HG03280 (cell line): ENCODE measurements around the gene RXFP2.
A peak's percentile ranks its signal among the peaks of the same experiment; 100 is the strongest.

Source experiments
- ATAC-seq: cut with Tn5 transposase; IDR thresholded peaks from one replicate; pipeline ENCODE4 v1.9.1; 2021; ENCODE audit warnings: mild to moderate bottlenecking, moderate library complexity; ENCODE audit not compliant: unreplicated experiment

The RXFP2 gene

DNA sequence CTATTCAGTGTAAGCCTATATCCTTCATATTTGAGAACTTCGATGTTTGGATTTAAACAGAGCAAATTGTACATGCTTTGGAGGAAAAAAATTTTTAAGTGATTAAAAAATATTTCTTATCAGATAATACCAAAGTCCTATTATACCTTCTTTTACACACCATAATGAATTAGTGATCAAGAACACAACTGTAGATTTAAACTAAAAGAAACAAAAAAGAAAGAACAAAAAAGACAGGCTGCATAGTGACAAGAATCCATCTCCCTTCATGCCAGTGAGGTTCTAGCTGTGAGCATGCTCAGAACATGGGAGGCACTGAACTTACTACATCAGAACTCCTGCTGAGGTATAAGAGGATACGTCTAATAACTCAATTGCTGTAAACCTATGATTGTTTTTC lies at the start of gene RXFP2:
Gene RXFP2, plus strand, starts transcription at position 301 of the 400 bp plus-strand sequence. Its CDS starts 87 bp downstream, at position 388.
- no peak for ATAC-seq

DNA sequence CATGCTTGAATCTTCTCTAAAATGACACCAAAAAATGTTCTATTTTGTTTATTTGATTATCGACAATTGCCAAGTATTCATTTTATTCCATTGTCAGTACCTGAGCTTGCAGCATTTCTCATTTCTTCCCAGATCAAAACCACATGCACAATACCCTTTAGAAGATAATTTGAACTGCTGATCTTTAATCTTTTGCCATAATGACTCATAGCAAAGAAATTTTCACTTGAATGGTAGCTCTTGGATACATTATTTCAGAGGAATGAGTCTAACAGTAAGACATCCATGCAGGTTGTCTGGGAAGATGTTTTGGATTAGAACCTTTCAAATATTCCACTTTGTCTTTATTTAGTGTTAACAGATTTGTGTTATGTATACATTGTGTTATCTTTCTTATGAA lies 42.0 kb upstream of the RXFP2 start:
- no peak for ATAC-seq

DNA sequence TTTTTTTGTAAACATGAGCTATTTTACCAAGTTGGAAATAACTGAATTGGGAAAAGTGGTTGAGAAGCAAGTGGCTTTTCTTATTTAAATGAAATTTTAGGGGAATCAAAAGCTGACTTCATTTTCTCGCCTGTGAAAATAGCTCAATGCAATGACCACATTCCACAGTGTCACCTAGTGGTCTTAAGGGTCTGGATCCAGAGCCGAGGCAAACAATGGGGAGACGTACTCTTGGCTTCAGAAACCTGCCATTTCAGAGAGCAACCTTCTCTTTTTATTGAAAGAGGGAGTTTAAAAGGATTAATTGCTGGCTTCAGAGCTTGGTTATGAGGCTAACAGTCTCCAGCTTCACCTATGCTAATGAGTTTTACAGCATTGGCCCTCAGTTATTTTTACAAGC lies 39.7 kb upstream of the RXFP2 start:
- no peak for ATAC-seq

DNA sequence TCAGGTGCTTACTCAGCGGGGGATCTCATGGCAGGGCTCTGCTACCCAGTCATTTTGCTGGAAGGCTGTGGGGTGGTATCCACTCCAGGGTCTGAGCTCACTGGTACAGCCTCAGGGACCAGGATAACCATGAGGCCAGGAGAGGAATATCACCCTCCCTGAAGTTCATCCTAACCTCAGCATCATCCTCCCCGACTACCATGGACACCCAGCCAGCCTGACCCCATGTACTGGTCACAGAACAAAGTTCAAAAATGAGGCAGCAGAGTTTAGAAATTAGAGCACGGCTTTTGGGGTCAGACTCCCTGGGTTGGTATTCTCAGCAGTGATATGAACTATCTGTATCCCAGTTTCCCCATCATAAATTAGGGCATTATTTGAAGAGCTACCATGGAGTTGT lies 35.5 kb upstream of the RXFP2 start:
- no peak for ATAC-seq

DNA sequence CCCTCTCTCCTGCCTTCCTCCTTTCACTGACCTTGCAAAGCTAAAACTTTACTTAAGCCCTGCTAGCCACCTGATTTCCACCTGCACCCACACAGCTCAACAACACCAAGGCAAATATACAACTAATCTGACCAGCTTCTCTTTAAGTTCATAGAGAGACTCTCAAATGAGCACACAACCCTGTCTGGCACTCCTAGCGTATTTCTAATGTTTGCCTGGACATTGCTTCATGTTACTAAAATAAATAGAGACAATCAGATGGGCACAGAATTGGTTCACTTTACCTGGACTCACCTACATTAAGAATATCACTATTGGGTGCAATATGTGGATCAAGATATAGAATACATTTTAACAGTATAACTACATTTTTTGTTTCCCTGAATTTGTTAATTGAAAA lies 33.2 kb upstream of the RXFP2 start:
- ATAC-seq, result no peak

GRCh38 chr13:31717583-31717982 lies 21.7 kb upstream of the RXFP2 start:
- no peak for ATAC-seq

- no peak for ATAC-seq
Measured at GRCh38 chr13:31719214-31719613, 20.1 kb upstream of the RXFP2 start.

- ATAC-seq, result no peak
Measured at GRCh38 chr13:31722673-31723072, 16.7 kb upstream of the RXFP2 start.

DNA sequence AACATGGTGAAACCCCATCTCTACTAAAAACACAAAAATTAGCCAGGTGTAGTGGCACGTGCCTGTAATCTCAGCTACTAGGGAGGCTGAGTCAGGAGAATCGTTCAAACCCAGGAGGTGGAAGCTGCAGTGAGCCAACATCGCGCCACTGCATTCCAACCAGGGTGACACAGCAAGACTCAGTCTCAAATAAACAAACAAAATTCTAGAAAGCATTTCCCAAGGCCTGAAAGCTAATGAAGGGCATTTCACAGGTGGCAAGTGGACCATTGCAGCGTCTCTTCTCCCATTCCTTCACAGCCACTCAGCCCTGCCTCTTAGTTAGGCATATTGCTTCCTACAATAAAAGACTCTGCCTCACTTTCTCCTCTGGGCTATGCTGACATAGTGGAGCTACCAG lies 13.5 kb upstream of the RXFP2 start:
- ATAC-seq, result no peak

- ATAC-seq, result no peak
Measured at GRCh38 chr13:31731921-31732320, 7.4 kb upstream of the RXFP2 start.

DNA sequence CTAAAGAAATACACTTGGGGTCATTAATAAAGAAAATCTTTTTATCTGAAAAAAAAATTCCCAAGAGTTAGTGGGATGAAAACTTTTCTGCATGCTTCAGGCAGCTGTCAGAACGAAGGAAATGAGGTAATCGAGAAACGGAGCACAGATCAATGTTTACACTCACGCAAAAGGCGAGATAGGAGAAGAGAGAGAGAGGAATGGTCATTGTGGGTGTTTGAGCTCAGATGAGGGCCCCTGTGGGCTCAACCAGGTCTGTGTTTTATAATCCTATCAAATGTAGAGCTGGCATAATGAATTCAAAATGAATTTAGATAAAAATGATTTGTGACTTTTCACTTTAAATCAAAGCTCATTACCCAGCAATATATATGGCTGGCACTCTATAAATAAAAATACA lies 6.3 kb upstream of the RXFP2 start:
- no peak for ATAC-seq

DNA sequence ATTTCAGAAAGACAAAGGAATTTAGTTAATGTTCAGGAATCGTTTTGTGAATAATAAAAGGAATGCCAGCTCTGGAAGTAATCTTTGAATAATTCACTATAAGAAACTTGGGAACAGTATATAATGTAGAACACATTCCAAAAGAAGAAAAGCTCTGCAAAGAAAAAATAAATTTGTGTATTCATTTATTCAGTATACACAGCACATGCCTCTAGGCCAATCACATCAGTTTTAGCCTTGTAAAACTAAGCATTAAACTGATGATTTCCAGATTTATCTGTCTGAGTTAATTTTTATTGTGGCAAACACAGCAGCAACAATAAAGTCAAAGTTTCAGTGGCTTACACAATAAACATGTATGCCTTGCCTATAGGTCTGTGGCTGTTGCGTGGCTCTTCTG lies 5.7 kb upstream of the RXFP2 start:
- no peak for ATAC-seq

GRCh38 chr13:31742097-31742734 lies 2.9 kb downstream of the RXFP2 start:
- ATAC-seq, result peak; percentile 73

GRCh38 chr13:31747291-31747690 lies 8.0 kb downstream of the RXFP2 start:
- ATAC-seq, result no peak

GRCh38 chr13:31747966-31748365 lies 8.6 kb downstream of the RXFP2 start:
- ATAC-seq, result no peak

DNA sequence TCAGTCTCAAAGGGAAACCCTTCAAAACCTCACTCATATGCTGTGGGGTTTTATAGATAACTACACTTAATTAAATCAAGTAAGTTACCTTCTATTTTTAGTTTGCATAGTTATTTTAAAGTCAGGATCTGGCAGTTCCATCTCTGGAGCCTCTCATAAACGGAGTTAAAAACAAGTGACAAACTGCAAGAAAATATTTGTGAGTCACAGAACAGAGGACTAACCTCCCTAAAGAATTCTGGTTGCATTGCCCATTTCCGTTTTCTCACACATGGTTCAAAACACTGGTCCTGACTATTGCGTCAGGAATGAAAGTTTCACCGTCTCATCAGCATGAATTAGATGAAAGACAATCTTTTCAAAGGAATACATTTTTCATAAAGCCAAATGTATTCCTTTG lies 10.6 kb downstream of the RXFP2 start:
- no peak for ATAC-seq

DNA sequence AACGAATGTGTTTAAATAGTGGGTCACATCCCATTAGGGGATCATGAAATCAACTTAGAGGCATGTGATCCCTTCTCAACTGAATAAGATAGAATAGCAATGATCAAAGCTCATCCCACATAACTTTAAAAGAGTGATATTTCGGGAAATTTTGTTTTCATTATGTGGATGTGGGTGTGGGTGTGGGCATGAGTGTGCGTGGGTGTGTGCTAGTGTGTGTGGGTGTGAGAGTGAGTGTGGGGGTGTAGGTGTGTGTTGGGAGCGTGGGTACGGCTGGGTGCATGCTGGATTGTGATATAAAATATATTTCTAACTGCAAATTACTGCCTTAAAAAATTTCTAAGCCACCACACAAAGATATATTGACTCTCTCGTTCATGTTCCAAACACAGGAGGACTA lies 15.9 kb downstream of the RXFP2 start:
- ATAC-seq, result no peak

DNA sequence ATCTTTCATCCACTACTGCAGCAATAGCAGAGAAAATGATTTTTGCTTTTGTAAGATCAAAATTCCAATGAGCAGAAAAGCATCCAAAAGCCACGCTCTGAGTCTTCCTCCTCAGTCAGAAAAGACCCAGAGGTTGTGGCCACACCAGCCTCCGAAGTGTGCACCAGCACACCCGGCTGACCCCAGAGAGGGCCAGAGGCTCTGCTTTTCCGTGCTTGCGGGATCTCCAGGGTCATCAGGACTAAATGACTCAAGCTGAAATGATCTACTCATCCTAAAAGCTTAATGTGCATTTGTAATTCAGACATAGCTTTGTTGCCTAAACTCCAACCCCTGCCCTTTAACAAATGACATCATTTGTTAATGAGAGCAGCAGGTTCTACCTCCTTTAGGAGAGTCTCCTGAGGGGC lies 16.5 kb downstream of the RXFP2 start:
- ATAC-seq, result no peak

GRCh38 chr13:31756346-31756745 lies 17.0 kb downstream of the RXFP2 start:
- ATAC-seq, result no peak

DNA sequence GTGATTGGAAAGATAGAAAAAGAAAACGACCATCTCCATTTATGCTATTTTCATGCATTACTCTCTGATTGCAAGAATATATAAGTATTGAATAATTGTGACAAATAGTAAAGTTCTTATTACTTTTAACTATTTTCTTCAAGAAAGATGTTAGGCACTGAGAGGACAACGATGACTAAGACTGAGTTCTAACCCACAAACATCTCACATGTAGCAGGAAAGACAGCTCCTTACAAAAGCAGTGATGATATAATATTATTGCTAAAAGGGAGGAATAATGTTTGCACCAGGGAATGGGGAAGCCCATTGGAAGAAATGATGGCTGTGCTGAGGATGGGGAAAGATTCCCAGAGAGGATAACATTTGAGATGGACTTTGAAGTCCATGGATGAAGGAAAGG lies 22.6 kb downstream of the RXFP2 start:
- ATAC-seq, result no peak

GRCh38 chr13:31764556-31764955 lies 25.2 kb downstream of the RXFP2 start:
- no peak for ATAC-seq

DNA sequence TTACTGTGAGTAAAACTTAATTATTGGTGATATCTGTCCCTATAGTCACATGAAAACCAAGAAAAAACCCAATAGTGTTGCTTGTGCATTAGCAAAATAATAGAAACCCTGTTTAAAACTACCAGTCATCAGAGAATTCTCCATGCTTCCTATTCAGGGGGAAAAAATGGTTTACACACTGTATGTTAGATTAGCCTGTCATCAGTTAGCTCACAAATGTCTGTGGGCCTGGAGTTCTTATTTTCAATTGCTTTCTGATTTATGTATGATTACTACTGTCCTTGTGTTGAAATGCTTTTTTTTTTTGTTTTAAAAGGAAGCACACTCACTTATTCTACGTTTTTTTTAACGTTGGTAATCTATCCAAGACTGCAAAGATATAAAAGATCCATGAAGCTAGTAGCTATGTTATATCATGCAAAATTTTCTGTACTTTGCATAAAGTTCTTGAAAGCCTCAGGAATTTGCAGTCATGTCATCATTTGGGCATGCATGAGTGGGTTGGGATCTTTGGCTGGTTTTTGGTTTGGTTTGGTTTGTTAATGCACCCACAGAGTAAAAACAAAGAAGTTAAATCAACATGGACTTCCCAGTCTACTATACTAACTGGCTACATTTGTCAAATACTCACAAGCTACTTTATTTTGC lies 25.9 kb downstream of the RXFP2 start:
- no peak for ATAC-seq
